ENCODE measurements around the gene VPS37C. TPM values are rescaled to one million over a fixed set of nuclear protein-coding genes. Genes with fewer than 3 reads are reported as not detected.
"Not testable (repeated sequence)": the region's sequence is repeated elsewhere in the genome, so short reads cannot be mapped to it uniquely, and the experiment has no call there.

The VPS37C gene
- total RNA-seq, 1 experiment from 2014 or later, result 24.0 TPM

DNA sequence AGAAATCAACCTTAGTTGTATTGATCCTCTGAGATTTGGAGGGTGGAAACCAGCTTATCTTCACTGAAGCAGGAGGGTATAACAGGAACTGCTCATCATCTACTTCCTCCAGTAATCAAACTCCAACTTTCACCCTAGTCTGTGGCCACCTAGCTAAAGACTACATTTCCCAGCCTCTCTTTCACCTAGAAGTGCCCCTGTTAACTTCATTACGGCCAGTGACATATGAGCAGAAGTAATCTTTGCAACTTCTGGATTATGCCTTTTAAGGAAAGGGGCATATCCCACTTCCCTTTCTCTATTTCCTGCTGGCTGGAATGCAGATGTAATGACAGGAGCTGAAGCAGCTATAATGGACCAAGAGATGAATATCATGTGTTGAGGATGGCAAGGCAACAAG lies 7.6 kb upstream of the VPS37C start:
- H3K4me1 ChIP-seq (ENCODE audit: control insufficient read depth, insufficient read depth, low read length), result 0 out of 2 replicates have a peak, but pooled peaks cover 2% of the 10 kb centered on the region
- CTCF ChIA-PET, result no interaction called here

DNA sequence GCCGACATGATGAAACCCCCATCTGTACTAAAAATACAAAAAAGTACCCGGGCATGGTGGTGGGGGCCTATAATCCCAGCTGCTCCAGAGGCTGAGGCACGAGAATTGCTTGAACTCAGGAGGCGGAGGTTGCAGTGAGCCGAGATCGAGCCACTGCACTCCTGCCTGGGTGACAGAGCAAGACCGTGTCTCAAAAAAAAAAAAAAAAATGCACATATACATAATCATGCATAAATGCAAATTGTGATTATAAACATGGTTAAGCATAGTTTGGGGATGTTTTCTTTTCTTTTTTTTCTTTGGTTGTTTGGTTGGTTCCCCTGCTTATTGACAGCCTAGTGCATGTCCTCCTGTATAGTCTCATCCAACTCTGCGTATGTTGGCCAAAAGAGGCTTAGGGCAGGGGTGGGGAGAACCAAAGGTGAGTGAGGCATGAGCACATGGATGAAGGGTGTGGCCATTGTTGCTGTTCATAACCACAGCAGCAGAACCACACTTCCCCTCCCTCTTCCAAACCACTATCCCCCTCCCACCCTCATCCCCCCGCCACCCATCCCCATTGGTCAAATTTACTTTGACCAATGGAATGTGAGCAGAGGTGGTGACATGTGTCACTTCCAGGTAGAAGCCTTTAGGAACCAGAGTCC lies 6.9 kb upstream of the VPS37C start:
- POLR2A ChIA-PET, result no interaction called here
- CTCF ChIA-PET, result no interaction called here
- no TSS peak for BruUV-seq (replicated peaks)
- TF ChIP-seq POLR2AphosphoS5 (IDR thresholded peaks at IDR 0.05; ENCODE audit: low read depth, low read length), result no peak
- no peak for TF ChIP-seq TCF7L2 (IDR thresholded peaks at IDR 0.05; ENCODE audit: low read depth, low read length)
- no peak for TF ChIP-seq SIN3A (IDR thresholded peaks at IDR 0.05; ENCODE audit: borderline replicate concordance, insufficient read depth, low read depth, low read length)
- TF ChIP-seq, protein P1, sequence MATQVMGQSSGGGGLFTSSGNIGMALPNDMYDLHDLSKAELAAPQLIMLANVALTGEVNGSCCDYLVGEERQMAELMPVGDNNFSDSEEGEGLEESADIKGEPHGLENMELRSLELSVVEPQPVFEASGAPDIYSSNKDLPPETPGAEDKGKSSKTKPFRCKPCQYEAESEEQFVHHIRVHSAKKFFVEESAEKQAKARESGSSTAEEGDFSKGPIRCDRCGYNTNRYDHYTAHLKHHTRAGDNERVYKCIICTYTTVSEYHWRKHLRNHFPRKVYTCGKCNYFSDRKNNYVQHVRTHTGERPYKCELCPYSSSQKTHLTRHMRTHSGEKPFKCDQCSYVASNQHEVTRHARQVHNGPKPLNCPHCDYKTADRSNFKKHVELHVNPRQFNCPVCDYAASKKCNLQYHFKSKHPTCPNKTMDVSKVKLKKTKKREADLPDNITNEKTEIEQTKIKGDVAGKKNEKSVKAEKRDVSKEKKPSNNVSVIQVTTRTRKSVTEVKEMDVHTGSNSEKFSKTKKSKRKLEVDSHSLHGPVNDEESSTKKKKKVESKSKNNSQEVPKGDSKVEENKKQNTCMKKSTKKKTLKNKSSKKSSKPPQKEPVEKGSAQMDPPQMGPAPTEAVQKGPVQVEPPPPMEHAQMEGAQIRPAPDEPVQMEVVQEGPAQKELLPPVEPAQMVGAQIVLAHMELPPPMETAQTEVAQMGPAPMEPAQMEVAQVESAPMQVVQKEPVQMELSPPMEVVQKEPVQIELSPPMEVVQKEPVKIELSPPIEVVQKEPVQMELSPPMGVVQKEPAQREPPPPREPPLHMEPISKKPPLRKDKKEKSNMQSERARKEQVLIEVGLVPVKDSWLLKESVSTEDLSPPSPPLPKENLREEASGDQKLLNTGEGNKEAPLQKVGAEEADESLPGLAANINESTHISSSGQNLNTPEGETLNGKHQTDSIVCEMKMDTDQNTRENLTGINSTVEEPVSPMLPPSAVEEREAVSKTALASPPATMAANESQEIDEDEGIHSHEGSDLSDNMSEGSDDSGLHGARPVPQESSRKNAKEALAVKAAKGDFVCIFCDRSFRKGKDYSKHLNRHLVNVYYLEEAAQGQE (IDR thresholded peaks at IDR 0.05; ENCODE audit: insufficient read depth in 1 of 2, low read depth in 2 of 2, low read length in 1 of 2), result no peak
- TF ChIP-seq, protein P2, sequence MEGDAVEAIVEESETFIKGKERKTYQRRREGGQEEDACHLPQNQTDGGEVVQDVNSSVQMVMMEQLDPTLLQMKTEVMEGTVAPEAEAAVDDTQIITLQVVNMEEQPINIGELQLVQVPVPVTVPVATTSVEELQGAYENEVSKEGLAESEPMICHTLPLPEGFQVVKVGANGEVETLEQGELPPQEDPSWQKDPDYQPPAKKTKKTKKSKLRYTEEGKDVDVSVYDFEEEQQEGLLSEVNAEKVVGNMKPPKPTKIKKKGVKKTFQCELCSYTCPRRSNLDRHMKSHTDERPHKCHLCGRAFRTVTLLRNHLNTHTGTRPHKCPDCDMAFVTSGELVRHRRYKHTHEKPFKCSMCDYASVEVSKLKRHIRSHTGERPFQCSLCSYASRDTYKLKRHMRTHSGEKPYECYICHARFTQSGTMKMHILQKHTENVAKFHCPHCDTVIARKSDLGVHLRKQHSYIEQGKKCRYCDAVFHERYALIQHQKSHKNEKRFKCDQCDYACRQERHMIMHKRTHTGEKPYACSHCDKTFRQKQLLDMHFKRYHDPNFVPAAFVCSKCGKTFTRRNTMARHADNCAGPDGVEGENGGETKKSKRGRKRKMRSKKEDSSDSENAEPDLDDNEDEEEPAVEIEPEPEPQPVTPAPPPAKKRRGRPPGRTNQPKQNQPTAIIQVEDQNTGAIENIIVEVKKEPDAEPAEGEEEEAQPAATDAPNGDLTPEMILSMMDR (IDR thresholded peaks at IDR 0.05), result no peak
- in situ Hi-C loops (cut with HindIII; ENCODE audit: low pct_unique_long_range_greater_than_20kb, low sequenced_read_pairs) (no loop called here), intact Hi-C loops (cut with micrococcal nuclease; ENCODE audit: unreplicated experiment) (no loop called here)
- Histone ChIP-seq H3K4me1 (ENCODE audit: control insufficient read depth, insufficient read depth, low read length) (0 out of 2 replicates have a peak, but pooled peaks cover 2% of the 10 kb centered on the region), H3K27ac (ENCODE audit: low read length) (no peak overlapping the region), H3K36me3 (ENCODE audit: control insufficient read depth, insufficient read depth, low read length) (no peaks in the 10 kb centered on the region), H3K4me3 (ENCODE audit: low read depth in 2 of 2, low read length in 2 of 2) (no peak overlapping the region), H3K27me3 (ENCODE audit: control insufficient read depth, insufficient read depth, low read length) (no peaks in the 10 kb centered on the region; the same call in 1 of the 2 replicates), H3K9me3 (ENCODE audit: control insufficient read depth, insufficient read depth, low read depth, low read length) (no peaks in the 10 kb centered on the region)
- no peak for DNase-seq (ENCODE audit: low read depth, low spot score)
- no peak for ATAC-seq

More for the DNA sequence above, 7.6 kb upstream of the VPS37C start:
- H3K27me3 ChIP-seq (ENCODE audit: control insufficient read depth, insufficient read depth, low read length), result no peaks in the 10 kb centered on the region; the same call in none of the 2 replicates
- no peak overlapping the region for H3K27ac ChIP-seq (ENCODE audit: low read length)
- no peak for TF ChIP-seq POLR2AphosphoS5 (IDR thresholded peaks at IDR 0.05; ENCODE audit: low read depth, low read length)
- TF ChIP-seq SIN3A (IDR thresholded peaks at IDR 0.05; ENCODE audit: borderline replicate concordance, insufficient read depth, low read depth, low read length), result no peak
- TF ChIP-seq, protein P1 (IDR thresholded peaks at IDR 0.05; ENCODE audit: insufficient read depth in 1 of 2, low read depth in 2 of 2, low read length in 1 of 2), result no peak
- ATAC-seq (no peak), DNase-seq (ENCODE audit: low read depth, low spot score) (no peak)
- no peaks in the 10 kb centered on the region for H3K36me3 ChIP-seq (ENCODE audit: control insufficient read depth, insufficient read depth, low read length)
- no peaks in the 10 kb centered on the region for H3K9me3 ChIP-seq (ENCODE audit: control insufficient read depth, insufficient read depth, low read depth, low read length)
- POLR2A ChIA-PET, result no interaction called here
- intact Hi-C loops (cut with micrococcal nuclease; ENCODE audit: unreplicated experiment), result no loop called here
- in situ Hi-C loops (cut with HindIII; ENCODE audit: low pct_unique_long_range_greater_than_20kb, low sequenced_read_pairs), result no loop called here
- no TSS peak for BruUV-seq (replicated peaks)
- no peak overlapping the region for H3K4me3 ChIP-seq (ENCODE audit: low read depth in 2 of 2, low read length in 2 of 2)

DNA sequence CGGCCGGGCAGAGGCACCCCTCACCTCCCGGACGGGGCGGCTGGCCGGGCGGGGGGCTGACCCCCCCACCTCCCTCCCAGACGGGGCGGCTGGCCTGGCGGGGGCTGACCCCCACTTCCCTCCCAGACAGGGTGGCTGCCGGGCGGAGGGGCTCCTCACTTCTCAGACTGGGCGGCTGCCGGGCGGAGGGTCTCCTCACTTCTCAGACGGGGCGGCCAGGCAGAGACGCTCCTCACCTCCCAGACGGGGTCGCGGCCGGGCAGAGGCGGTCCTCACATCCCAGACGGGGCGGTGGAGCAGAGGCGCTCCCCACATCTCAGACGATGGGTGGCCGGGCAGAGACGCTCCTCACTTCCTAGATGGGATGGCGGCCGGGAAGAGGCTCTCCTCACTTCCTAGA lies 5.1 kb upstream of the VPS37C start:
- H3K4me3 ChIP-seq (ENCODE audit: low read depth in 2 of 2, low read length in 2 of 2); in situ Hi-C loops (cut with HindIII; ENCODE audit: low pct_unique_long_range_greater_than_20kb, low sequenced_read_pairs); ATAC-seq; H3K4me1 ChIP-seq (ENCODE audit: control insufficient read depth, insufficient read depth, low read length); DNase-seq (ENCODE audit: low read depth, low spot score); intact Hi-C loops (cut with micrococcal nuclease; ENCODE audit: unreplicated experiment); BruUV-seq (replicated peaks); H3K36me3 ChIP-seq (ENCODE audit: control insufficient read depth, insufficient read depth, low read length); CTCF ChIA-PET; H3K9me3 ChIP-seq (ENCODE audit: control insufficient read depth, insufficient read depth, low read depth, low read length); H3K27ac ChIP-seq (ENCODE audit: low read length); POLR2A ChIA-PET; H3K27me3 ChIP-seq (ENCODE audit: control insufficient read depth, insufficient read depth, low read length): not testable (repeated sequence)

DNA sequence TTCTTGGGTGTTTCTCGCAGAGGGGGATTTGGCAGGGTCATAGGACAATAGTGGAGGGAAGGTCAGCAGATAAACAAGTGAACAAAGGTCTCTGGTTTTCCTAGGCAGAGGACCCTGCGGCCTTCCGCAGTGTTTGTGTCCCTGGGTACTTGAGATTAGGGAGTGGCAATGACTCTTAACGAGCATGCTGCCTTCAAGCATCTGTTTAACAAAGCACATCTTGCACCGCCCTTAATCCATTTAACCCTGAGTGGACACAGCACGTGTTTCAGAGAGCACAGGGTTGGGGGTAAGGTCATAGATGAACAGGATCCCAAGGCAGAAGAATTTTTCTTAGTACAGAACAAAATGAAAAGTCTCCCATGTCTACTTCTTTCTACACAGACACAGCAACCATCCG lies 4.6 kb upstream of the VPS37C start:
- ATAC-seq; H3K27me3 ChIP-seq (ENCODE audit: control insufficient read depth, insufficient read depth, low read length); POLR2A ChIA-PET; intact Hi-C loops (cut with micrococcal nuclease; ENCODE audit: unreplicated experiment); in situ Hi-C loops (cut with HindIII; ENCODE audit: low pct_unique_long_range_greater_than_20kb, low sequenced_read_pairs); CTCF ChIA-PET; BruUV-seq (replicated peaks); H3K9me3 ChIP-seq (ENCODE audit: control insufficient read depth, insufficient read depth, low read depth, low read length); H3K36me3 ChIP-seq (ENCODE audit: control insufficient read depth, insufficient read depth, low read length); H3K27ac ChIP-seq (ENCODE audit: low read length); DNase-seq (ENCODE audit: low read depth, low spot score); H3K4me1 ChIP-seq (ENCODE audit: control insufficient read depth, insufficient read depth, low read length); H3K4me3 ChIP-seq (ENCODE audit: low read depth in 2 of 2, low read length in 2 of 2): not testable (repeated sequence)
